Left lung (tissue), 10 donors: Measurements from ENCODE around the gene AGXT. TPM values are rescaled to one million over a fixed set of nuclear protein-coding genes. Genes with fewer than 3 reads are reported as not detected.

ENCODE experiments used
- ATAC-seq: fragments of 200-7000 bp; cut with Tn5 transposase; one replicate; pipeline ENCODE4 v1.9.1; 2020; ENCODE audit warnings: moderate library complexity
- DNase-seq, 4 donors: peaks; one replicate each; pipeline ENCODE4 v3.0.0-alpha.2; 2013 to 2020
- H3K27ac ChIP-seq, 2 donors: fragments of 200-600 bp; sonication (generic) in 1 of 2; one replicate each; pipeline versions ENCODE4 v1.5.0 to v1.8.0; 2020 to 2021
- H3K27me3 ChIP-seq, 2 donors: fragments of 200-600 bp; sonication (generic) in 1 of 2; one replicate each; pipeline versions ENCODE4 v1.5.0 to v1.8.0; 2020 to 2021
- H3K36me3 ChIP-seq, 2 donors: fragments of 200-600 bp; sonication (generic) in 1 of 2; one replicate each; pipeline versions ENCODE4 v1.5.0 to v1.8.0; 2020 to 2021
- H3K4me1 ChIP-seq, 2 donors: fragments of 200-600 bp; one replicate each; pipeline ENCODE4 v1.8.0; 2021
- H3K4me3 ChIP-seq, 2 donors: fragments of 200-600 bp; sonication (generic) in 1 of 2; one replicate each; pipeline versions ENCODE4 v1.5.0 to v1.8.0; 2020 to 2021; ENCODE audit warnings: mild to moderate bottlenecking in 1 of 2
- H3K9me3 ChIP-seq, 2 donors: fragments of 200-600 bp; sonication (generic) in 1 of 2; one replicate each; pipeline versions ENCODE4 v1.5.0 to v1.8.0; 2020 to 2021
- CTCF ChIP-seq, 2 donors: fragments of 200-600 bp; sonication (generic) in 1 of 2; IDR thresholded peaks; one replicate each; pipeline versions ENCODE4 v1.5.0 to v1.8.0; 2021; ENCODE audit warnings: antibody characterized with exemption in 2 of 2
- intact Hi-C, 2 donors: fragments of 100-400 bp; cut with DNase I; formaldehyde crosslinking; loops; one replicate each; pipeline versions ENCODE4 v1.11.2 to v1.14.2; 2022
- polyA plus RNA-seq, 6 donors: library from polyadenylated mRNA; unstranded; fragments of 120-200 nt; gene quantifications; one replicate each; pipeline ENCODE4 v1.2.1, GENCODE V29; 2013; ENCODE audit not compliant: insufficient read length in 6 of 6
- total RNA-seq, 2 donors: library from RNA; stranded (reverse); fragmentation: NEBNext Ultra II Directional; extraction: Animal tissue kit (Norgen Biotek cat#: 25700); gene quantifications; one replicate each; pipeline ENCODE4 v1.2.1, GENCODE V29; 2021
- donor health status: DM: no; HTN: yes; CAD: no.
- donor health status: DM: no; HTN: no; CAD: no.

The AGXT gene
- total and polyA plus RNA-seq, 8 donors = 0.11 to 0.17 (median 0.12) TPM; not detected in 4

GRCh38 chr2:240835528-240835927, 33.1 kb upstream of the AGXT start:
- intact Hi-C loops = no loop called here
- DNase-seq (no peak), ATAC-seq (no peak)
- H3K4me3 ChIP-seq = no peak overlapping the region
- peaks cover 5 to 13% of the 10 kb centered on the region in 2 donors for H3K4me1 ChIP-seq
- no peaks in the 10 kb centered on the region for H3K36me3 ChIP-seq
- no peak for TF ChIP-seq CTCF (IDR thresholded peaks at IDR 0.05)
- no peak overlapping the region for H3K27ac ChIP-seq
- no peaks in the 10 kb centered on the region for H3K9me3 ChIP-seq
- peaks cover 10 to 39% of the 10 kb centered on the region in 2 donors for H3K27me3 ChIP-seq

- DNase-seq = peak in 3 of 4 donors; percentile 57 to 84 (median 60)
- ATAC-seq = peak; percentile 25
- intact Hi-C loops = no loop called here
These were observed 31.7 kb upstream of the AGXT start for GRCh38 chr2:240836781-240837467.

GRCh38 chr2:240837621-240838020, 31.0 kb upstream of the AGXT start:
- DNase-seq (no peak), ATAC-seq (no peak)
- no peak overlapping the region for H3K4me3 ChIP-seq
- no peaks in the 10 kb centered on the region for H3K36me3 ChIP-seq
- no peak overlapping the region for H3K27ac ChIP-seq
- TF ChIP-seq CTCF (IDR thresholded peaks at IDR 0.05) = no peak
- H3K9me3 ChIP-seq = no peaks in the 10 kb centered on the region
- intact Hi-C loops = no loop called here
- H3K4me1 ChIP-seq = peaks cover 0 to under 1% of the 10 kb centered on the region in 2 donors
- H3K27me3 ChIP-seq = peaks cover 0 to 25% of the 10 kb centered on the region in 2 donors

More at GRCh38 chr2:240836781-240837467, 31.7 kb upstream of the AGXT start:
- no peak for TF ChIP-seq CTCF (IDR thresholded peaks at IDR 0.05)
- H3K4me3 ChIP-seq = no peak overlapping the region
- peaks cover 0 to 32% of the 10 kb centered on the region in 2 donors for H3K27me3 ChIP-seq
- H3K36me3 ChIP-seq = no peaks in the 10 kb centered on the region
- H3K9me3 ChIP-seq = no peaks in the 10 kb centered on the region
- H3K27ac ChIP-seq = no peak overlapping the region
- H3K4me1 ChIP-seq = peaks cover under 1 to 6% of the 10 kb centered on the region in 2 donors

GRCh38 chr2:240839152-240840143, 29.2 kb upstream of the AGXT start:
- intact Hi-C loops = no loop called here
- H3K4me1 ChIP-seq = no peaks in the 10 kb centered on the region
- peaks cover 0 to 22% of the 10 kb centered on the region in 2 donors for H3K27me3 ChIP-seq
- H3K27ac ChIP-seq = no peak overlapping the region
- TF ChIP-seq CTCF (IDR thresholded peaks at IDR 0.05) = no peak
- DNase-seq (no peak), ATAC-seq (no peak)
- H3K36me3 ChIP-seq = no peaks in the 10 kb centered on the region
- peaks cover 0 to under 1% of the 10 kb centered on the region in 2 donors for H3K9me3 ChIP-seq
- no peak overlapping the region for H3K4me3 ChIP-seq
